AG04449 (cell line): ENCODE results near the gene TNRC6A.

Experiments used
- CTCF ChIA-PET: fragments of 350-600 bp; formaldehyde crosslinking; extraction: SDS; loops from one replicate; lab custom pipeline; 2021; ENCODE audit warnings: antibody characterized with exemption; lab: Yijun Ruan, JAX
- POLR2A ChIA-PET: fragments of 400-600, 350-600 bp; formaldehyde crosslinking; extraction: SDS; loops from one replicate; lab custom pipeline; 2020; ENCODE audit warnings: antibody characterized with exemption, inconsistent platforms; lab: Yijun Ruan, JAX
- DNase-seq: peaks from one replicate; pipeline ENCODE4 v3.0.0-alpha.2; 2010; ENCODE audit warnings: low read depth, low spot score
- H3K4me3 ChIP-seq: 2 replicates; pipeline ENCODE4 v1.5.1; 2011; ENCODE audit warnings: low read depth, mild to moderate bottlenecking, control low read depth, low read length
- TF ChIP-seq, protein P1 (sequence below): IDR thresholded peaks from one replicate; pipeline ENCODE4 v1.5.1; 2011; ENCODE audit warnings: mild to moderate bottlenecking, moderate library complexity, low read length, control low read depth, inconsistent platforms; ENCODE audit not compliant: insufficient read depth; ENCODE audit errors: missing control alignments

The TNRC6A gene

DNA sequence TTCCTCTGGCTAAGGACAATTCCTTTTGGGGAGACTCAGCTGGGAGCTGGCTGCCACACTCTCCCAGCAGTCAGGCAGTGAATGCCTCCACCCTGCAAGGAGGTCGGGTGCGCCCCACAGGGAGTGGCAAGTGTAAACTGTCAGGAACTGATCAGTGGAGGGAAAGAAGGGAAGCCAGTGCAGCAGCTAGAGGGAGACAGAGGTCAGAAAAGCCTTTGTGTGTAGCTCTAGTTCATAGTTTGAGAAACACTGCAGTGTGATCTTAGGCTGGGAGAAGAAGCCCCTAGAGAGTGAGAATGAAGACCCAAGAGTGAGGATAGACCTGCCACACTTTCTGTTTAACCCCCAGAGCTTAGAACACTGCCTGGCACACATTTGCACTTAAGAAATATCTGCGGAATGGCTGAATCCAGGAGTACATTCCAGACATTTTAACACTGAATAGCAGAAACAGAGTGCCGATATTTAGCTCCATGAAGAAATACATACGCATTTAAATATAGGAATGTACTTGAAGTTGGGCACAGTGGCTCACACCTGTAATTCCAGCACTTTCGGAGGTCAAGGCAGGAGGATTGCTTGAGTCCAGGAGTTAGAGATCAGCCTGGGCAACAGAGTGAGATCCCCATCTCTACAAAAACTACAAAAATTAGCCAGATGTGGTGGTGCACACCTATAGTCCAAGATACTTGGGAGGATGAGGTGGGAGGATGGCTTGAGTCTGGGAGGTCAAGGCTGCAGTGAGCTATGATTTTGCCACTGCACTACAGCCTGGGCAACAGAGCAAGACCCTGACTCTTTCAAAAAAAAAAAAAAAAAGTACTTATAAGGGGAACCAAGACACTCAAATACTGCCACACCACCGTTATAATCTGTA is 105.2 kb downstream of the TNRC6A start:
- no peak for DNase-seq
- POLR2A ChIA-PET, result no interaction called here
- CTCF ChIA-PET, result interaction anchor here (0.6 to 1.8 kb wide), 27 partner anchors 9 to 301 kb away, joined by 3 to 11 read pairs (median 4); partner anchors contain the start of gene LCMT1
- no peak overlapping the region for H3K4me3 ChIP-seq
- TF ChIP-seq, protein P1, sequence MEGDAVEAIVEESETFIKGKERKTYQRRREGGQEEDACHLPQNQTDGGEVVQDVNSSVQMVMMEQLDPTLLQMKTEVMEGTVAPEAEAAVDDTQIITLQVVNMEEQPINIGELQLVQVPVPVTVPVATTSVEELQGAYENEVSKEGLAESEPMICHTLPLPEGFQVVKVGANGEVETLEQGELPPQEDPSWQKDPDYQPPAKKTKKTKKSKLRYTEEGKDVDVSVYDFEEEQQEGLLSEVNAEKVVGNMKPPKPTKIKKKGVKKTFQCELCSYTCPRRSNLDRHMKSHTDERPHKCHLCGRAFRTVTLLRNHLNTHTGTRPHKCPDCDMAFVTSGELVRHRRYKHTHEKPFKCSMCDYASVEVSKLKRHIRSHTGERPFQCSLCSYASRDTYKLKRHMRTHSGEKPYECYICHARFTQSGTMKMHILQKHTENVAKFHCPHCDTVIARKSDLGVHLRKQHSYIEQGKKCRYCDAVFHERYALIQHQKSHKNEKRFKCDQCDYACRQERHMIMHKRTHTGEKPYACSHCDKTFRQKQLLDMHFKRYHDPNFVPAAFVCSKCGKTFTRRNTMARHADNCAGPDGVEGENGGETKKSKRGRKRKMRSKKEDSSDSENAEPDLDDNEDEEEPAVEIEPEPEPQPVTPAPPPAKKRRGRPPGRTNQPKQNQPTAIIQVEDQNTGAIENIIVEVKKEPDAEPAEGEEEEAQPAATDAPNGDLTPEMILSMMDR, result peak; percentile 72

- no peak overlapping the region for H3K4me3 ChIP-seq
- ChIA-PET POLR2A (no interaction called here), CTCF (interaction anchor here (1.2 kb wide), 1 partner anchor 69 kb away, joined by 3 read pairs; no protein-coding TSS in a partner anchor)
- no peak for DNase-seq
- TF ChIP-seq, protein P1, result no peak
Measured at GRCh38 chr16:24836836-24837235, 107.4 kb downstream of the TNRC6A start.

DNA sequence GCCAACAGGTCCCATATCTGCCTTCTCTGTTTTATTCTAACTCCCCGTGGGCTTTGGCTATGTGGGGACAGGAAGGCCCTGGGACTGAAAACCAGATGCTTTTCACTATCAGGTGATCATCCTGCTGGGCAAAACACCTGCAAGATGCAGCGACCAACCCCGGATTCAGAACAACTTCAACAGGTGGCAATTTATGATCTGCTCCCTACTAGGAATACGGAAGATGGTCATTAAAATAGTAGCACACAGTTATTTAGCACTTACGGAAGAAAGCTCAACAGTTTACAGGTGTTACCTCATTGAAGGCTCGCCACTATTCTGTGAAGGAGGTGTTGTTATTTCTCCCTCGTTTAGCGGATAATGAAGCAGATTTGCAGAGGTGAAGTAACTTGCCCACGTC is 108.5 kb downstream of the TNRC6A start:
- DNase-seq, result no peak
- ChIA-PET POLR2A (no interaction called here), CTCF (no interaction called here)
- TF ChIP-seq, protein P1, result no peak
- no peak overlapping the region for H3K4me3 ChIP-seq

- CTCF ChIA-PET, result interaction anchor here (0.9 kb wide), 1 partner anchor 9 kb away, joined by 3 read pairs; no protein-coding TSS in a partner anchor
- TF ChIP-seq, protein P1, result no peak
- no peak for DNase-seq
- POLR2A ChIA-PET, result interaction anchor here (0.7 kb wide), 1 partner anchor 52 kb away, joined by 3 read pairs; no protein-coding TSS in a partner anchor
- peak overlapping the region; percentile 29 for H3K4me3 ChIP-seq
Measured at GRCh38 chr16:24838554-24839266, 109.3 kb downstream of the TNRC6A start.

DNA sequence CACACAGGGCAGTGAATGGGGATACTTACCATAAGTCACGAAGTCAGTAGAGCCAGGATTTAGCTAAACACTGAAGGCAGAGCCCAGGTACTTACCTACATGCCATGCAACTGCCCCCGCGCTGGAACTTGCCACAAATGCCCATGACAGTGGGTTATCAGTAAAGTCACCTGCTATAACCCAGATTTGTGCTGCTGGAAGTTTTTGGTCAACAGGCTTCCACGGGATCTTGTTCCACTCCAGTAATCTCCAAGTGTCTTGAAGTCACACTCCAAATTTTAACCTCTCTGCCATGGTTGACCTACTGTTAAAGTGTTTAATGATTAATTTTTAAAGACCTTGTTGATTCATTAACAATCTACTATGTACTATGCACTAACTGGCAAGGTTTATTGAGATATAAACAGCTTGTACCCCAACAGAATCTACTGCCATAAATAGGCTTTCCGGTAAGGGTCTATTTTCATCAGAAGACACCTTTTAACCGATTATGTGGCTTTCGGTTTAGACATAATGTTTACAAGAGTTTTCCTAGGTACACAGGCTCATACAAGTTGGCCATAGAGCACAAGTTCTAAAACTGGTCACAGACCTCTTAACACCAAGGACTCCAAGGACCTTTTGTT is 110.0 kb downstream of the TNRC6A start:
- ChIA-PET CTCF (interaction anchor here (0.9 kb wide), 1 partner anchor 9 kb away, joined by 3 read pairs; no protein-coding TSS in a partner anchor), POLR2A (interaction anchor here (0.7 kb wide), 1 partner anchor 53 kb away, joined by 3 read pairs; no protein-coding TSS in a partner anchor)
- no peak overlapping the region for H3K4me3 ChIP-seq
- no peak for DNase-seq
- TF ChIP-seq, protein P1, result no peak
